Breast epithelium (tissue), 3 donors: ENCODE results near the gene CRIM1.

Experiments
- CTCF ChIP-seq, 3 donors: fragments of 450-650 bp; IDR thresholded peaks; one replicate each; pipeline ENCODE4 v1.5.1; 2016 to 2017; ENCODE audit warnings: antibody characterized with exemption in 3 of 3, mild to moderate bottlenecking in 3 of 3, moderate library complexity in 3 of 3
- POLR2A ChIP-seq: fragments of 450-650 bp; IDR thresholded peaks from one replicate; pipeline ENCODE4 v1.6.1; 2016; ENCODE audit warnings: antibody characterized with exemption, mild to moderate bottlenecking, moderate library complexity

- TF ChIP-seq CTCF (IDR thresholded peaks at IDR 0.05) (no peak), POLR2A (no peak)
These were observed 17.8 kb downstream of the CRIM1 start for GRCh38 chr2:36373149-36373926.
